Mesenchymal stem cell (in vitro differentiated cells and primary cell): ENCODE results near the gene WDR70.
A peak's percentile ranks its signal among the peaks of the same experiment; 100 is the strongest.
"Not testable (repeated sequence)": the region's sequence is repeated elsewhere in the genome, so short reads cannot be mapped to it uniquely, and the experiment has no call there.

Experiments
- DNase-seq: peaks from one replicate; pipeline ENCODE4 v3.0.0-alpha.2; 2013
- H2AFZ ChIP-seq: one replicate; pipeline ENCODE4 v1.6.1; 2013; ENCODE audit warnings: low read depth, mild to moderate bottlenecking, control low read depth, inconsistent platforms, low read length, moderate library complexity
- H2AK5ac ChIP-seq: 2 replicates; pipeline ENCODE4 v1.6.1; 2013; ENCODE audit warnings: low read length, moderate library complexity, mild to moderate bottlenecking, inconsistent platforms; ENCODE audit not compliant: severe bottlenecking
- H2BK120ac ChIP-seq: one replicate; pipeline ENCODE4 v1.6.1; 2013; ENCODE audit warnings: low read depth, mild to moderate bottlenecking, inconsistent platforms, low read length, moderate library complexity
- H2BK12ac ChIP-seq, 2 experiments: one replicate each; pipeline ENCODE4 v1.6.1; 2013; ENCODE audit warnings: inconsistent platforms in 2 of 2, low read length in 2 of 2, mild to moderate bottlenecking in 2 of 2, moderate library complexity in 2 of 2, control low read depth in 1 of 2
- H2BK15ac ChIP-seq: one replicate; pipeline ENCODE4 v1.6.1; 2013; ENCODE audit warnings: mild to moderate bottlenecking, low read depth, inconsistent platforms; ENCODE audit not compliant: poor library complexity, severe bottlenecking
- H2BK5ac ChIP-seq: 2 replicates; pipeline ENCODE4 v1.6.1; 2013; ENCODE audit warnings: low read depth, mild to moderate bottlenecking, low read length, control low read depth, inconsistent platforms; ENCODE audit not compliant: poor library complexity, severe bottlenecking
- H3K14ac ChIP-seq, 2 experiments: one replicate each; pipeline ENCODE4 v1.6.1; 2013; ENCODE audit warnings: inconsistent platforms in 2 of 2, low read length in 2 of 2, control low read depth in 1 of 2, mild to moderate bottlenecking in 1 of 2, moderate library complexity in 1 of 2
- H3K18ac ChIP-seq, 2 experiments: one replicate each; pipeline ENCODE4 v1.6.1; 2013; ENCODE audit warnings: inconsistent platforms in 2 of 2, low read length in 2 of 2, control low read depth in 1 of 2, low read depth in 1 of 2, mild to moderate bottlenecking in 1 of 2
- H3K23ac ChIP-seq, 2 experiments: one replicate each; pipeline ENCODE4 v1.6.1; 2013; ENCODE audit warnings: inconsistent platforms in 2 of 2, low read length in 2 of 2, mild to moderate bottlenecking in 2 of 2, moderate library complexity in 2 of 2, control low read depth in 1 of 2
- H3K27ac ChIP-seq: 2 replicates; pipeline ENCODE4 v1.5.1; 2013; ENCODE audit warnings: mild to moderate bottlenecking, moderate library complexity, low read length, control low read depth, inconsistent platforms; ENCODE audit not compliant: poor library complexity, severe bottlenecking
- H3K27me3 ChIP-seq, 2 experiments: 2 replicates each; pipeline versions ENCODE4 v1.6.1 to v1.7.0; 2013; ENCODE audit warnings: low read length in 2 of 2, mild to moderate bottlenecking in 2 of 2, moderate library complexity in 2 of 2, control low read depth in 1 of 2, inconsistent platforms in 1 of 2; ENCODE audit not compliant: control insufficient read depth in 1 of 2, insufficient read depth in 1 of 2
- H3K36me3 ChIP-seq, 2 experiments: 2 replicates each; pipeline versions ENCODE4 v1.6.1 to v1.7.0; 2013; ENCODE audit warnings: low read length in 2 of 2, control low read depth in 1 of 2, inconsistent platforms in 1 of 2, low read depth in 1 of 2, mild to moderate bottlenecking in 1 of 2; ENCODE audit not compliant: insufficient read depth in 2 of 2, control insufficient read depth in 1 of 2
- H3K4ac ChIP-seq, 2 experiments: one replicate each; pipeline ENCODE4 v1.6.1; 2013; ENCODE audit warnings: inconsistent platforms in 2 of 2, low read length in 2 of 2, mild to moderate bottlenecking in 2 of 2, moderate library complexity in 2 of 2, control low read depth in 1 of 2, low read depth in 1 of 2
- H3K4me1 ChIP-seq: 2 replicates; pipeline ENCODE4 v1.6.1; 2013; ENCODE audit warnings: low read depth, low read length, control low read depth; ENCODE audit not compliant: control insufficient read depth, insufficient read depth
- H3K4me2 ChIP-seq: 2 replicates; pipeline ENCODE4 v1.6.1; 2013; ENCODE audit warnings: low read length, mild to moderate bottlenecking, inconsistent platforms; ENCODE audit not compliant: poor library complexity, severe bottlenecking
- H3K4me3 ChIP-seq, 2 experiments: 2 replicates each; pipeline versions ENCODE4 v1.5.1 to v1.7.0; 2013; ENCODE audit warnings: low read length in 2 of 2, mild to moderate bottlenecking in 2 of 2, control low read depth in 1 of 2, low read depth in 1 of 2; ENCODE audit not compliant: insufficient read depth in 1 of 2
- H3K79me1 ChIP-seq: replicated peaks from 2 replicates; pipeline ENCODE4 v1.6.1; 2013; ENCODE audit warnings: mild to moderate bottlenecking, control low read depth, low read length, inconsistent platforms; ENCODE audit not compliant: poor library complexity, severe bottlenecking
- H3K9ac ChIP-seq: 2 replicates; pipeline ENCODE4 v1.7.0; 2013; ENCODE audit warnings: mild to moderate bottlenecking, low read length, moderate library complexity
- H3K9me3 ChIP-seq: 2 replicates; pipeline ENCODE4 v1.7.0; 2013; ENCODE audit warnings: mild to moderate bottlenecking, low read length; ENCODE audit not compliant: control insufficient read depth
- H4K8ac ChIP-seq: one replicate; pipeline ENCODE4 v1.6.1; 2013; ENCODE audit warnings: inconsistent platforms, mild to moderate bottlenecking, low read length, moderate library complexity
- H4K91ac ChIP-seq: one replicate; pipeline ENCODE4 v1.6.1; 2013; ENCODE audit warnings: mild to moderate bottlenecking, low read length, inconsistent platforms
- WGBS: methylation state at CpG from one replicate; pipeline ENCODE4 v1.1.7; 2013; ENCODE audit warnings: mixed read lengths; 5-methylcytosine and 5-hydroxymethylcytosine counted together

WDR70 gene

GRCh38 chr5:37679903-37680302, 300.8 kb downstream of the WDR70 start:
- H3K14ac ChIP-seq, H3K9ac ChIP-seq, H2BK15ac ChIP-seq, H2AK5ac ChIP-seq, H2BK5ac ChIP-seq, H3K4me1 ChIP-seq, H3K9me3 ChIP-seq, H4K8ac ChIP-seq, H3K27me3 ChIP-seq, DNase-seq, H2BK12ac ChIP-seq, H2BK120ac ChIP-seq, H3K4ac ChIP-seq, H3K4me3 ChIP-seq, H3K4me2 ChIP-seq, H2AFZ ChIP-seq, H3K27ac ChIP-seq, H4K91ac ChIP-seq, H3K79me1 ChIP-seq, H3K18ac ChIP-seq, H3K36me3 ChIP-seq, H3K23ac ChIP-seq: not testable (repeated sequence)
- WGBS, result 89% methylated on average over 4 of the region's 4 CpGs

- Histone ChIP-seq H2BK5ac (no peak overlapping the region), H2BK15ac (no peak overlapping the region), H3K27ac (no peak overlapping the region), H2AFZ (no peak overlapping the region), H3K9ac (no peak overlapping the region), H2BK12ac (no peak overlapping the region), H3K4me3 (no peak overlapping the region), H3K23ac (no peak overlapping the region), H4K8ac (no peak overlapping the region), H3K9me3 (peaks cover 3% of the 10 kb centered on the region), H3K79me1 (peaks cover 17% of the 10 kb centered on the region), H3K4me1 (peaks cover 6% of the 10 kb centered on the region), H3K27me3 (no peaks in the 10 kb centered on the region), H3K36me3 (peaks cover 0 to 2% of the 10 kb centered on the region in 2 experiments), H2AK5ac (no peak overlapping the region), H2BK120ac (no peak overlapping the region), H3K14ac (no peak overlapping the region), H4K91ac (no peak overlapping the region), H3K18ac (no peak overlapping the region), H3K4ac (no peak overlapping the region), H3K4me2 (no peak overlapping the region)
- DNase-seq, result no peak
- WGBS, result 100% methylated on average over 1 of the region's 1 CpG
Observed at GRCh38 chr5:37683072-37683471, 304.0 kb downstream of the WDR70 start.

GRCh38 chr5:37685211-37685610, 306.1 kb downstream of the WDR70 start:
- no peak overlapping the region for H3K23ac ChIP-seq

GRCh38 chr5:37685816-37686215, 306.7 kb downstream of the WDR70 start:
- Histone ChIP-seq H2BK15ac (no peak overlapping the region), H3K79me1 (peaks cover 17% of the 10 kb centered on the region), H3K4ac (no peak overlapping the region), H2BK12ac (no peak overlapping the region), H2BK5ac (no peak overlapping the region), H3K4me2 (no peak overlapping the region), H4K91ac (no peak overlapping the region), H3K18ac (no peak overlapping the region), H2BK120ac (no peak overlapping the region), H3K27ac (no peak overlapping the region), H2AK5ac (no peak overlapping the region), H3K9me3 (peaks cover 3% of the 10 kb centered on the region), H3K36me3 (peaks cover 0 to 7% of the 10 kb centered on the region in 2 experiments), H2AFZ (no peak overlapping the region), H3K4me3 (no peak overlapping the region), H3K23ac (no peak overlapping the region), H4K8ac (no peak overlapping the region), H3K27me3 (no peaks in the 10 kb centered on the region), H3K14ac (no peak overlapping the region), H3K9ac (no peak overlapping the region), H3K4me1 (peaks cover 6% of the 10 kb centered on the region)
- WGBS, result over 99% methylated on average over 5 of the region's 7 CpGs
- DNase-seq, result no peak

More at GRCh38 chr5:37685211-37685610, 306.1 kb downstream of the WDR70 start:
- H3K9me3 ChIP-seq, result peaks cover 3% of the 10 kb centered on the region
- WGBS, result 82% methylated on average over 3 of the region's 3 CpGs
- H3K27ac ChIP-seq, result no peak overlapping the region
- no peak overlapping the region for H2BK12ac ChIP-seq
- no peak for DNase-seq
- H2BK120ac ChIP-seq, result no peak overlapping the region
- no peak overlapping the region for H2BK15ac ChIP-seq
- H3K14ac ChIP-seq, result peak overlapping the region in 1 of 2 experiments; percentile 36
- no peak overlapping the region for H3K4me2 ChIP-seq
- no peak overlapping the region for H3K4ac ChIP-seq
- peaks cover 0 to 7% of the 10 kb centered on the region in 2 experiments for H3K36me3 ChIP-seq
- no peak overlapping the region for H2AFZ ChIP-seq
- H2BK5ac ChIP-seq, result no peak overlapping the region
- peaks cover 17% of the 10 kb centered on the region for H3K79me1 ChIP-seq
- H3K9ac ChIP-seq, result no peak overlapping the region
- H3K18ac ChIP-seq, result no peak overlapping the region
- H4K8ac ChIP-seq, result no peak overlapping the region
- no peak overlapping the region for H2AK5ac ChIP-seq
- no peaks in the 10 kb centered on the region for H3K27me3 ChIP-seq
- no peak overlapping the region for H4K91ac ChIP-seq
- no peak overlapping the region for H3K4me3 ChIP-seq
- peaks cover 6% of the 10 kb centered on the region for H3K4me1 ChIP-seq
